GM23248 (cell line): ENCODE measurements around the gene CTNNA3.

ENCODE experiments used
- EZH2 ChIP-seq: fragments of 200-600 bp; sonication (generic); IDR thresholded peaks from 2 replicates; pipeline ENCODE4 v1.6.1; 2018; ENCODE audit warnings: antibody characterized with exemption, mild to moderate bottlenecking; ENCODE audit not compliant: insufficient read depth, poor library complexity, severe bottlenecking
- EZH2phosphoT487 ChIP-seq: fragments of 200-600 bp; sonication (generic); IDR thresholded peaks from 2 replicates; pipeline ENCODE4 v1.6.1; 2018; ENCODE audit warnings: antibody characterized with exemption, moderate library complexity, mild to moderate bottlenecking, low read depth; ENCODE audit not compliant: insufficient read depth

- TF ChIP-seq EZH2phosphoT487 = no peak
- TF ChIP-seq EZH2 = no peak
Observed at GRCh38 chr10:66649626-66650025, 1046.4 kb downstream of the CTNNA3 start.
